H9 (cell line): ENCODE results near the gene SEPHS1. TPM values are rescaled to one million over a fixed set of nuclear protein-coding genes. Genes with fewer than 3 reads are reported as not detected.

ENCODE experiments used
- DNase-seq: peaks from one replicate; pipeline ENCODE4 v3.0.0-alpha.2; 2017
- H2AFZ ChIP-seq: one replicate; pipeline ENCODE4 v1.6.1; 2013; ENCODE audit warnings: mild to moderate bottlenecking, low read length, control low read depth, moderate library complexity
- H2AK5ac ChIP-seq: 2 replicates; pipeline ENCODE4 v1.6.1; 2013; ENCODE audit warnings: low read length, control low read depth, mixed read lengths; ENCODE audit not compliant: insufficient read length
- H2BK120ac ChIP-seq: one replicate; pipeline ENCODE4 v1.6.1; 2013; ENCODE audit warnings: low read depth, mild to moderate bottlenecking, low read length, control low read depth, inconsistent platforms; ENCODE audit not compliant: poor library complexity, severe bottlenecking
- H2BK12ac ChIP-seq: 2 replicates; pipeline ENCODE4 v1.6.1; 2013; ENCODE audit warnings: low read length, control low read depth, mixed read lengths, low read depth; ENCODE audit not compliant: insufficient read length
- H2BK15ac ChIP-seq: 2 replicates; pipeline ENCODE4 v1.6.1; 2013; ENCODE audit warnings: low read depth, low read length, control low read depth
- H2BK20ac ChIP-seq: one replicate; pipeline ENCODE4 v1.6.1; 2013; ENCODE audit warnings: low read depth, mild to moderate bottlenecking, low read length, control low read depth, inconsistent platforms; ENCODE audit not compliant: poor library complexity, severe bottlenecking
- H2BK5ac ChIP-seq: 2 replicates; pipeline ENCODE4 v1.6.1; 2013; ENCODE audit warnings: low read length, control low read depth, mixed read lengths; ENCODE audit not compliant: insufficient read length
- H3K14ac ChIP-seq: 2 replicates; pipeline ENCODE4 v1.6.1; 2013; ENCODE audit warnings: low read length, control low read depth; ENCODE audit not compliant: insufficient read depth
- H3K18ac ChIP-seq: 2 replicates; pipeline ENCODE4 v1.6.1; 2013; ENCODE audit warnings: low read depth, mild to moderate bottlenecking, mixed read lengths, low read length, control low read depth; ENCODE audit not compliant: insufficient read length
- H3K23ac ChIP-seq: 2 replicates; pipeline ENCODE4 v1.6.1; 2013; ENCODE audit warnings: low read length, control low read depth, mixed read lengths, low read depth; ENCODE audit not compliant: insufficient read length
- H3K23me2 ChIP-seq: 2 replicates; pipeline ENCODE4 v1.6.1; 2013; ENCODE audit warnings: low read depth, mild to moderate bottlenecking, mixed read lengths, low read length, control low read depth; ENCODE audit not compliant: insufficient read length, poor library complexity, severe bottlenecking
- H3K27ac ChIP-seq: 2 replicates; pipeline ENCODE4 v1.5.1; 2013; ENCODE audit warnings: low read length, control low read depth, mixed read lengths, low read depth; ENCODE audit not compliant: insufficient read length
- H3K27me3 ChIP-seq: 2 replicates; pipeline ENCODE4 v1.6.1; 2013; ENCODE audit warnings: low read length, control low read depth, inconsistent platforms; ENCODE audit not compliant: insufficient read depth
- H3K4ac ChIP-seq: 2 replicates; pipeline ENCODE4 v1.6.1; 2013; ENCODE audit warnings: low read depth, mild to moderate bottlenecking, control low read depth, inconsistent platforms, low read length, moderate library complexity
- H3K4me1 ChIP-seq: 2 replicates; pipeline ENCODE4 v1.6.1; 2013; ENCODE audit warnings: low read length, control low read depth, inconsistent platforms; ENCODE audit not compliant: insufficient read depth
- H3K4me2 ChIP-seq: 2 replicates; pipeline ENCODE4 v1.6.1; 2013; ENCODE audit warnings: low read length, control low read depth, mixed read lengths; ENCODE audit not compliant: insufficient read length, insufficient read depth
- H3K56ac ChIP-seq: 2 replicates; pipeline ENCODE4 v1.6.1; 2013; ENCODE audit warnings: low read depth, mild to moderate bottlenecking, mixed read lengths, low read length, control low read depth; ENCODE audit not compliant: insufficient read length
- H3K79me1 ChIP-seq: 2 replicates; pipeline ENCODE4 v1.6.1; 2013; ENCODE audit warnings: low read depth, mild to moderate bottlenecking, moderate library complexity, low read length, control low read depth, inconsistent platforms; ENCODE audit not compliant: insufficient read depth, poor library complexity, severe bottlenecking
- H3K79me2 ChIP-seq: 2 replicates; pipeline ENCODE4 v1.6.1; 2013; ENCODE audit warnings: low read length, control low read depth, inconsistent platforms; ENCODE audit not compliant: insufficient read depth
- H3K9ac ChIP-seq: 2 replicates; pipeline ENCODE4 v1.6.1; 2013; ENCODE audit warnings: low read length, control low read depth, mixed read lengths; ENCODE audit not compliant: insufficient read length; ENCODE audit errors: extremely low read depth
- H3K9me3 ChIP-seq: one replicate; pipeline ENCODE4 v1.6.1; 2013; ENCODE audit warnings: low read depth, low read length, inconsistent platforms; ENCODE audit not compliant: control insufficient read depth
- H3T11ph ChIP-seq: one replicate; pipeline ENCODE4 v1.6.1; 2013; ENCODE audit warnings: mild to moderate bottlenecking, low read length, control low read depth, inconsistent platforms
- H4K20me1 ChIP-seq: one replicate; pipeline ENCODE4 v1.6.1; 2013; ENCODE audit not compliant: control insufficient read depth, insufficient read length, insufficient read depth
- H4K5ac ChIP-seq: 2 replicates; pipeline ENCODE4 v1.6.1; 2013; ENCODE audit warnings: low read depth, mild to moderate bottlenecking, mixed read lengths, low read length, control low read depth; ENCODE audit not compliant: insufficient read length
- H4K8ac ChIP-seq: replicated peaks from 2 replicates; pipeline ENCODE4 v1.6.1; 2013; ENCODE audit warnings: low read length, control low read depth, mixed read lengths, low read depth; ENCODE audit not compliant: insufficient read length
- H4K91ac ChIP-seq: 2 replicates; pipeline ENCODE4 v1.6.1; 2013; ENCODE audit warnings: low read depth, mild to moderate bottlenecking, moderate library complexity, mixed read lengths, low read length, control low read depth; ENCODE audit not compliant: insufficient read length
- H3K27ac Mint-ChIP-seq, 3 experiments: 2 replicates in 2 of 3; 3 replicates in 1 of 3; pipeline ENCODE4 v1.8.0; 2020 to 2021; ENCODE audit warnings: mixed read lengths in 3 of 3, mild to moderate bottlenecking in 1 of 3, moderate library complexity in 1 of 3
- H3K27me3 Mint-ChIP-seq: 2 replicates; pipeline ENCODE4 v1.8.0; 2021; ENCODE audit warnings: low read depth, mild to moderate bottlenecking, moderate library complexity, mixed read lengths
- H3K36me3 Mint-ChIP-seq, 3 experiments: 2 replicates in 2 of 3; 3 replicates in 1 of 3; pipeline ENCODE4 v1.8.0; 2020 to 2021; ENCODE audit warnings: low read depth in 3 of 3, mixed read lengths in 3 of 3; ENCODE audit not compliant: insufficient read depth in 1 of 3
- H3K4me1 Mint-ChIP-seq, 2 experiments: 2 replicates each; pipeline ENCODE4 v1.8.0; 2020; ENCODE audit warnings: mixed read lengths in 2 of 2
- H3K4me3 Mint-ChIP-seq, 2 experiments: 2 replicates in 1 of 2; 3 replicates in 1 of 2; pipeline ENCODE4 v1.8.0; 2020 to 2021; ENCODE audit warnings: mild to moderate bottlenecking in 2 of 2, mixed read lengths in 2 of 2, moderate library complexity in 1 of 2
- H3K9me3 Mint-ChIP-seq, 2 experiments: 2 replicates in 1 of 2; 3 replicates in 1 of 2; pipeline ENCODE4 v1.8.0; 2020; ENCODE audit warnings: mild to moderate bottlenecking in 2 of 2, mixed read lengths in 2 of 2, moderate library complexity in 1 of 2
- WGBS: extraction: QIAGEN DNeasy Blood & Tissue Kit; methylation state at CpG from one replicate; pipeline ENCODE4 v1.1.7; 2013; ENCODE audit warnings: missing lambda C conversion rate, low lambda C conversion rate, mixed read lengths; ENCODE audit not compliant: insufficient read length; ENCODE audit errors: extremely low coverage; 5-methylcytosine and 5-hydroxymethylcytosine counted together
- total RNA-seq: library from RNA; stranded (reverse); gene quantifications from 2 replicates; pipeline ENCODE4 v1.2.1, GENCODE V29; 2021
- TF ChIP-seq, protein P1 (sequence below): fragments of 200-600 bp; sonication (generic); conservative IDR thresholded peaks from 3 replicates; pipeline ENCODE4 v1.8.0; 2021; ENCODE audit warnings: antibody characterized with exemption, mild to moderate bottlenecking

The SEPHS1 gene
- total RNA-seq, 1 experiment from 2014 or later = 366 TPM

DNA sequence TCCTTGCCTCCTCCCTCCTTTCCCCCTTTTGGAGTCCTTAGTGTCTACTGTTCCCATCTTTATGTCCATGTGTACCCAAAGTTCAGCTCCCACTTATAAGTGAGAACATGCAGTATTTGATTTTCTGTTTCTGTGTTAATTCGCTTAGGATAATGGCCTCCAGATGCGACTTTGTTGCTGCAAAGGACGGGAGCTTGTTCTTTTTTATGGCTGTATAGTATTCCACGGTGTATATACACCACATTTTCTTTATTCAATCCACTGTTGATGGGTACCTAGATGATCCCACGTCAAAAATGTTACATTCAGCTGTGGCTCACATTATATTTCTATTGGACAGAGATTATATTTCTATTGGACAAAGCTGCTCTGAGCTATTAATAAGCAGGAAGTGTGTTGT lies 24.4 kb upstream of the SEPHS1 start:
- H2BK5ac ChIP-seq = no peak overlapping the region
- TF ChIP-seq, protein P1, sequence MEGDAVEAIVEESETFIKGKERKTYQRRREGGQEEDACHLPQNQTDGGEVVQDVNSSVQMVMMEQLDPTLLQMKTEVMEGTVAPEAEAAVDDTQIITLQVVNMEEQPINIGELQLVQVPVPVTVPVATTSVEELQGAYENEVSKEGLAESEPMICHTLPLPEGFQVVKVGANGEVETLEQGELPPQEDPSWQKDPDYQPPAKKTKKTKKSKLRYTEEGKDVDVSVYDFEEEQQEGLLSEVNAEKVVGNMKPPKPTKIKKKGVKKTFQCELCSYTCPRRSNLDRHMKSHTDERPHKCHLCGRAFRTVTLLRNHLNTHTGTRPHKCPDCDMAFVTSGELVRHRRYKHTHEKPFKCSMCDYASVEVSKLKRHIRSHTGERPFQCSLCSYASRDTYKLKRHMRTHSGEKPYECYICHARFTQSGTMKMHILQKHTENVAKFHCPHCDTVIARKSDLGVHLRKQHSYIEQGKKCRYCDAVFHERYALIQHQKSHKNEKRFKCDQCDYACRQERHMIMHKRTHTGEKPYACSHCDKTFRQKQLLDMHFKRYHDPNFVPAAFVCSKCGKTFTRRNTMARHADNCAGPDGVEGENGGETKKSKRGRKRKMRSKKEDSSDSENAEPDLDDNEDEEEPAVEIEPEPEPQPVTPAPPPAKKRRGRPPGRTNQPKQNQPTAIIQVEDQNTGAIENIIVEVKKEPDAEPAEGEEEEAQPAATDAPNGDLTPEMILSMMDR = no peak
- H3K9me3 Mint-ChIP-seq = peaks cover 0 to 3% of the 10 kb centered on the region in 2 experiments; a peak in 2 of 5 replicates

More for the DNA sequence above, 24.4 kb upstream of the SEPHS1 start:
- H3K4me2 ChIP-seq = no peak overlapping the region
- Mint-ChIP-seq H3K4me1 (peaks cover 9 to 11% of the 10 kb centered on the region in 2 experiments; a peak in 3 of 4 replicates), H3K27ac (no peak overlapping the region), H3K4me3 (no peak overlapping the region), H3K36me3 (no peaks in the 10 kb centered on the region), H3K27me3 (no peaks in the 10 kb centered on the region)
- no peaks in the 10 kb centered on the region for H3K79me1 ChIP-seq
- no peak overlapping the region for H3K4ac ChIP-seq
- no peaks in the 10 kb centered on the region for H3K27me3 ChIP-seq
- H2BK120ac ChIP-seq = no peak overlapping the region
- H3K23me2 ChIP-seq = no peaks in the 10 kb centered on the region
- no peaks in the 10 kb centered on the region for H3K79me2 ChIP-seq
- no peak overlapping the region for H4K5ac ChIP-seq
- H3T11ph ChIP-seq = no peak overlapping the region
- H3K14ac ChIP-seq = no peak overlapping the region
- no CpG with 5 or more reads among the region's 5 CpGs for WGBS
- H3K9me3 ChIP-seq = no peaks in the 10 kb centered on the region
- no peak overlapping the region for H3K27ac ChIP-seq
- no peak overlapping the region for H3K18ac ChIP-seq
- no peak overlapping the region for H3K56ac ChIP-seq
- H4K20me1 ChIP-seq = no peaks in the 10 kb centered on the region
- no peak overlapping the region for H4K8ac ChIP-seq
- no peak overlapping the region for H2BK15ac ChIP-seq
- no peak overlapping the region for H2AK5ac ChIP-seq
- no peak overlapping the region for H2AFZ ChIP-seq
- no peak overlapping the region for H2BK12ac ChIP-seq
- no peak overlapping the region for H2BK20ac ChIP-seq
- no peak overlapping the region for H4K91ac ChIP-seq
- DNase-seq = no peak
- H3K4me1 ChIP-seq = no peaks in the 10 kb centered on the region
- no peak overlapping the region for H3K23ac ChIP-seq
- H3K9ac ChIP-seq = no peak overlapping the region
